B cell (primary cell): ENCODE data around the gene ACAP1.

Source experiments
- EZH2 ChIP-seq: IDR thresholded peaks from 2 replicates; pipeline ENCODE4 v1.6.1; 2012; ENCODE audit warnings: borderline replicate concordance, low read depth, mild to moderate bottlenecking, moderate library complexity, low read length; ENCODE audit not compliant: insufficient read depth, poor library complexity, severe bottlenecking
- TF ChIP-seq, protein P1 (sequence below): fragments of 200-600 bp; IDR thresholded peaks from one replicate; pipeline ENCODE4 v1.8.0; 2022; ENCODE audit warnings: antibody characterized with exemption, mild to moderate bottlenecking

DNA sequence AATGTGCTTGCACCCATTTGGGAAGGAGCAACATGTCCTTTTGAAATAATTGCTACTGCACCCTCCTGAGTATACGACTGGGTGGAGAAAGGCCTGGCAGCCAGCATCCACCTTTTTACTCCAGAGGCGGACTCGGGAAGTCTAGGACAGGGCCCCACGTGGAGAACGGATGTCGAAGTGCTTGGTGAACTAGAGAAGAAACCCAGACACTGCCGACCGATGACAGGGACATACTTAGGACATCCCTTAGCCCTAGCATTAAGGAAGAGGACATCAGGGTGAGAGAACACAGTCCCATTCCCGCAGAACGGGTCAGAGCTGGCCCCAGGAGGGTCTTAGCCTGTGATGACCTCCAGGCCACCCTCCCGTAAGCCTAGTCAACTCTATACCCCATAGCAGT, 45.6 kb upstream of the ACAP1 start:
- TF ChIP-seq EZH2, result no peak
- TF ChIP-seq, protein P1, sequence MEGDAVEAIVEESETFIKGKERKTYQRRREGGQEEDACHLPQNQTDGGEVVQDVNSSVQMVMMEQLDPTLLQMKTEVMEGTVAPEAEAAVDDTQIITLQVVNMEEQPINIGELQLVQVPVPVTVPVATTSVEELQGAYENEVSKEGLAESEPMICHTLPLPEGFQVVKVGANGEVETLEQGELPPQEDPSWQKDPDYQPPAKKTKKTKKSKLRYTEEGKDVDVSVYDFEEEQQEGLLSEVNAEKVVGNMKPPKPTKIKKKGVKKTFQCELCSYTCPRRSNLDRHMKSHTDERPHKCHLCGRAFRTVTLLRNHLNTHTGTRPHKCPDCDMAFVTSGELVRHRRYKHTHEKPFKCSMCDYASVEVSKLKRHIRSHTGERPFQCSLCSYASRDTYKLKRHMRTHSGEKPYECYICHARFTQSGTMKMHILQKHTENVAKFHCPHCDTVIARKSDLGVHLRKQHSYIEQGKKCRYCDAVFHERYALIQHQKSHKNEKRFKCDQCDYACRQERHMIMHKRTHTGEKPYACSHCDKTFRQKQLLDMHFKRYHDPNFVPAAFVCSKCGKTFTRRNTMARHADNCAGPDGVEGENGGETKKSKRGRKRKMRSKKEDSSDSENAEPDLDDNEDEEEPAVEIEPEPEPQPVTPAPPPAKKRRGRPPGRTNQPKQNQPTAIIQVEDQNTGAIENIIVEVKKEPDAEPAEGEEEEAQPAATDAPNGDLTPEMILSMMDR, result no peak
